Neural crest cell (in vitro differentiated cells): Measurements from ENCODE around the gene PHACTR1. TPM values are rescaled to one million over a fixed set of nuclear protein-coding genes. Genes with fewer than 3 reads are reported as not detected.

Source experiments
- DNase-seq: peaks from one replicate; pipeline ENCODE4 v3.0.0; 2021; ENCODE audit warnings: low read depth, mixed read lengths, low spot score
- H3K27ac Mint-ChIP-seq: one replicate; pipeline ENCODE4 v1.8.0; 2021; ENCODE audit warnings: mild to moderate bottlenecking, mixed read lengths; ENCODE audit not compliant: unreplicated experiment
- H3K27me3 Mint-ChIP-seq: 2 replicates; pipeline ENCODE4 v1.8.0; 2021; ENCODE audit warnings: low read depth, mild to moderate bottlenecking, mixed read lengths
- H3K36me3 Mint-ChIP-seq: 2 replicates; pipeline ENCODE4 v1.8.0; 2021; ENCODE audit warnings: low read depth, mild to moderate bottlenecking, mixed read lengths
- H3K4me1 Mint-ChIP-seq: 2 replicates; pipeline ENCODE4 v1.8.0; 2021; ENCODE audit warnings: mixed read lengths
- H3K4me3 Mint-ChIP-seq: one replicate; pipeline ENCODE4 v1.8.0; 2021; ENCODE audit warnings: mild to moderate bottlenecking, mixed read lengths
- H3K9me3 Mint-ChIP-seq: 2 replicates; pipeline ENCODE4 v1.8.0; 2021; ENCODE audit warnings: mixed read lengths
- total RNA-seq: library from RNA; stranded (reverse); gene quantifications from 2 replicates; pipeline ENCODE4 v1.2.1, GENCODE V29; 2021
- TF ChIP-seq, protein P1 (sequence below): fragments of 200-600 bp; sonication (generic); conservative IDR thresholded peaks from 2 replicates; pipeline ENCODE4 v1.5.0; 2021; ENCODE audit warnings: antibody characterized with exemption, mild to moderate bottlenecking

The PHACTR1 gene
- total RNA-seq, 1 donor from 2014 or later: 10.4 TPM

- DNase-seq: no peak
- Mint-ChIP-seq H3K4me1 (no peaks in the 10 kb centered on the region), H3K27ac (no peak overlapping the region), H3K4me3 (no peak overlapping the region), H3K27me3 (no peaks in the 10 kb centered on the region), H3K36me3 (no peaks in the 10 kb centered on the region), H3K9me3 (no peaks in the 10 kb centered on the region)
- TF ChIP-seq, protein P1, sequence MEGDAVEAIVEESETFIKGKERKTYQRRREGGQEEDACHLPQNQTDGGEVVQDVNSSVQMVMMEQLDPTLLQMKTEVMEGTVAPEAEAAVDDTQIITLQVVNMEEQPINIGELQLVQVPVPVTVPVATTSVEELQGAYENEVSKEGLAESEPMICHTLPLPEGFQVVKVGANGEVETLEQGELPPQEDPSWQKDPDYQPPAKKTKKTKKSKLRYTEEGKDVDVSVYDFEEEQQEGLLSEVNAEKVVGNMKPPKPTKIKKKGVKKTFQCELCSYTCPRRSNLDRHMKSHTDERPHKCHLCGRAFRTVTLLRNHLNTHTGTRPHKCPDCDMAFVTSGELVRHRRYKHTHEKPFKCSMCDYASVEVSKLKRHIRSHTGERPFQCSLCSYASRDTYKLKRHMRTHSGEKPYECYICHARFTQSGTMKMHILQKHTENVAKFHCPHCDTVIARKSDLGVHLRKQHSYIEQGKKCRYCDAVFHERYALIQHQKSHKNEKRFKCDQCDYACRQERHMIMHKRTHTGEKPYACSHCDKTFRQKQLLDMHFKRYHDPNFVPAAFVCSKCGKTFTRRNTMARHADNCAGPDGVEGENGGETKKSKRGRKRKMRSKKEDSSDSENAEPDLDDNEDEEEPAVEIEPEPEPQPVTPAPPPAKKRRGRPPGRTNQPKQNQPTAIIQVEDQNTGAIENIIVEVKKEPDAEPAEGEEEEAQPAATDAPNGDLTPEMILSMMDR: no peak
Measured at GRCh38 chr6:13097454-13097853, 380.9 kb downstream of the PHACTR1 start.

DNA sequence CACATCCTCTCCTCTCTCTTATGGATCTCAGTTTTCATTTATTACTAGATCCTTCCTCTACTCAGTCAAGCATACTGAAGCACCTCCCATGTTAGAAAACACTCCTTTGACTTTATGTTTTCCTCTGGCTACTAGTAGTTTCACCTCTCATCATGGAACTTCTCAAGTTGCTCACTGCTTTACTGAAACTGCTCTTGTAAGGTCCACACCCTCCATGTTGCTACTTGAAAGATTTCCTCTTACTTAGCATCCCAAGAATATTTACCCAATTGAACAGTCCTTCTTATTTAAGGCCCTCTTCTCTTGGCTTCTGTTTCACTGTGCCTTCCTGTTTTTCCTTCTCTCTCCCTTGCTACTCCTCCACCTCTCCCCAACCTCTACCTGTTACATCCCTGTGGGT, 381.4 kb downstream of the PHACTR1 start:
- H3K4me1 Mint-ChIP-seq: no peaks in the 10 kb centered on the region
- H3K27me3 Mint-ChIP-seq: no peaks in the 10 kb centered on the region
- no peaks in the 10 kb centered on the region for H3K9me3 Mint-ChIP-seq
- H3K4me3 Mint-ChIP-seq: no peak overlapping the region
- no peak overlapping the region for H3K27ac Mint-ChIP-seq
- no peaks in the 10 kb centered on the region for H3K36me3 Mint-ChIP-seq
- DNase-seq: no peak
- TF ChIP-seq, protein P1: no peak

- TF ChIP-seq, protein P1: no peak
- no peaks in the 10 kb centered on the region for H3K27me3 Mint-ChIP-seq
- H3K9me3 Mint-ChIP-seq: no peaks in the 10 kb centered on the region
- no peaks in the 10 kb centered on the region for H3K4me1 Mint-ChIP-seq
- H3K4me3 Mint-ChIP-seq: no peak overlapping the region
- DNase-seq: no peak
- no peak overlapping the region for H3K27ac Mint-ChIP-seq
- no peaks in the 10 kb centered on the region for H3K36me3 Mint-ChIP-seq
Measured at GRCh38 chr6:13098793-13099570, 382.4 kb downstream of the PHACTR1 start.

- Mint-ChIP-seq H3K4me3 (no peak overlapping the region), H3K4me1 (no peaks in the 10 kb centered on the region), H3K36me3 (no peaks in the 10 kb centered on the region), H3K27me3 (no peaks in the 10 kb centered on the region), H3K27ac (no peak overlapping the region), H3K9me3 (no peaks in the 10 kb centered on the region)
- TF ChIP-seq, protein P1: peak; percentile 53
- no peak for DNase-seq
Measured at GRCh38 chr6:13099771-13100170, 383.2 kb downstream of the PHACTR1 start.

GRCh38 chr6:13101409-13101808, 384.8 kb downstream of the PHACTR1 start:
- DNase-seq: no peak
- Mint-ChIP-seq H3K4me1 (no peaks in the 10 kb centered on the region), H3K9me3 (no peaks in the 10 kb centered on the region), H3K36me3 (no peaks in the 10 kb centered on the region), H3K27me3 (no peaks in the 10 kb centered on the region), H3K4me3 (no peak overlapping the region), H3K27ac (no peak overlapping the region)
- TF ChIP-seq, protein P1: no peak
